Fibroblast of the conjunctiva (primary cell): ENCODE results near the gene VGF.

Source experiments
- DNase-seq: peaks from one replicate; pipeline ENCODE4 v3.0.0-alpha.2; 2010; ENCODE audit warnings: low read depth

The VGF gene

GRCh38 chr7:101165958-101166647 is 734 bp upstream of the VGF start:
- no peak for DNase-seq

DNA sequence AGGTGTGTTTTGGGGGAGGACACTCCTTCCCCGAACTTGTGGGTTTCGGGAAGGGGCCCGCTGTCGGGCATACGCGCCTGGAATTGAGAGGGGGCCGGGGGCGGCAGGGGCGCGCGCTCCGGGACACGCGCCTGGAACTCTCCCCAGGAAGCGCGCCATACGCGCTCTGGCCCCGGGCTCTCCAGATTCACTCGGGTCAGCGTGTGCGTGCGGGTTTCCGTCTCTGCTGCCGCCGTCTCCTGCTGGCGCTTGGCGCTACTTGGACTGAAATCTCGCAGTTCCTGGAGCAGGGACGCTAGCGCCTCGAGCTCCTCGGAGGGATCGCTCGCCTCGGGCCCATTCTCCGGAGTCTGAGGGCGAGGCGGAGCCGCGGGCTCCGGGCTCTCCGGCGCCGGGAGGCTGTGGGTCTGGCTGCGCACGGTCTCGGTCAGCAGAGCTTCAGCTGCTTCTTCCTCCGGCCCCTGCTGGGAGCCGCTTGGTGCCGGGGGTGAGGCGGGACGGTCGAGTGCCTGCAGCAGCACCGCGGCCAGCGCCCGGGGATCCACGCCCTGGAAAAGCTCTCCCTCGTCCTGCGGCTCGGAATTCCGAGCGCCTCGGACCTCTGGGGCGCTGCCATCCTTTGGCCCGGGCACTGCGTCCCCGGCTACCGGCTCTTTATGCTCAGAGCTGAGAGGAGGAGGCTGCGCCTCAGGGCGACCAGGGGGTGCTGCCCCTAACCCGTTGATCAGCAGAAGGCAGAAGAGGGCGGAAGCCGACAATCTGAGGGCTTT is 1.1 kb downstream of the VGF start:
- DNase-seq, result no peak

GRCh38 chr7:101163279-101164070 is 1.9 kb downstream of the VGF start:
- no peak for DNase-seq

GRCh38 chr7:101162551-101163278 is 2.7 kb downstream of the VGF start:
- DNase-seq, result no peak

GRCh38 chr7:101161692-101162471 is 3.5 kb downstream of the VGF start:
- no peak for DNase-seq

DNA sequence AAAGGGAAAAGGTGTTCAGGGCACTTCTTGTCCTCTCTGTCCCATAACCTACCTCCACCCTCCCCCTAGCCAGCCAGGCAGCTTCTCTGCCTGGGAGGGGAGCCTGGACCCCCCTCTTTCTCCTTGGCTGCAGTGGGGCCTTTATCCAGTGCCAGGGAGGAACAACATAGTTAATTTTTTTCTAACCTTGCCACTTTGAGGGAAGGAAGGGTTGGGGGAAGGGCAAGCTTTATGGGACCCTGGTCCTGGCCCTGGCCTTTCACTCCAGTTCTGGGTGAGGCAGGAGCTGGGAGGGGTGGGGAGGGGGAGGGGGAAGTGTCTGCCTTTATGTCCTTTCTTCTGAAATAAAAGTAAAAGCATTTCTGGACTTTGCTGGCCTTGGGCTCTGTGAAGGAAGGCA is 4.5 kb downstream of the VGF start:
- no peak for DNase-seq

GRCh38 chr7:101159696-101160674 is 5.4 kb downstream of the VGF start:
- no peak for DNase-seq

- no peak for DNase-seq
These were observed 8.3 kb downstream of the VGF start for GRCh38 chr7:101156866-101157589.

- no peak for DNase-seq
These were observed 9.1 kb downstream of the VGF start for GRCh38 chr7:101156277-101156676.

GRCh38 chr7:101155303-101155702 is 10.1 kb downstream of the VGF start:
- no peak for DNase-seq

- DNase-seq, result no peak
These were observed 10.7 kb downstream of the VGF start for GRCh38 chr7:101154693-101155102.

GRCh38 chr7:101153969-101154692 is 11.2 kb downstream of the VGF start, which contains the start of gene AP1S1:
AP1S1 (plus strand) TSS chr7:101154476; CDS start chr7:101154515, 39 bp downstream.
- DNase-seq, result peak; percentile 87

- DNase-seq, result no peak
These were observed 13.3 kb downstream of the VGF start for GRCh38 chr7:101151908-101152651.

GRCh38 chr7:101140746-101141382 is 24.5 kb downstream of the VGF start:
- no peak for DNase-seq

- DNase-seq, result no peak
These were observed 25.1 kb downstream of the VGF start for GRCh38 chr7:101140339-101140699.

DNA sequence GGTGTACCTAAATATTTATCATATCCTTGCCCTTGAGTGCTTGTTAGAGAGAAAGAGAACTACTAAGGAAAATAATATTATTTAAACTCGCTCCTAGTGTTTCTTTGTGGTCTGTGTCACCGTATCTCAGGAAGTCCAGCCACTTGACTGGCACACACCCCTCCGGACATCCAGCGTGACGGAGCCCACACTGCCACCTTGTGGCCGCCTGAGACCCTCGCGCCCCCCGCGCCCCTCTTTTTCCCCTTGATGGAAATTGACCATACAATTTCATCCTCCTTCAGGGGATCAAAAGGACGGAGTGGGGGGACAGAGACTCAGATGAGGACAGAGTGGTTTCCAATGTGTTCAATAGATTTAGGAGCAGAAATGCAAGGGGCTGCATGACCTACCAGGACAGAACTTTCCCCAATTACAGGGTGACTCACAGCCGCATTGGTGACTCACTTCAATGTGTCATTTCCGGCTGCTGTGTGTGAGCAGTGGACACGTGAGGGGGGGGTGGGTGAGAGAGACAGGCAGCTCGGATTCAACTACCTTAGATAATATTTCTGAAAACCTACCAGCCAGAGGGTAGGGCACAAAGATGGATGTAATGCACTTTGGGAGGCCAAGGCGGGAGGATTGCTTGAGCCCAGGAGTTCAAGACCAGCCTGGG is 27.0 kb downstream of the VGF start:
- peak; percentile 94 for DNase-seq

DNA sequence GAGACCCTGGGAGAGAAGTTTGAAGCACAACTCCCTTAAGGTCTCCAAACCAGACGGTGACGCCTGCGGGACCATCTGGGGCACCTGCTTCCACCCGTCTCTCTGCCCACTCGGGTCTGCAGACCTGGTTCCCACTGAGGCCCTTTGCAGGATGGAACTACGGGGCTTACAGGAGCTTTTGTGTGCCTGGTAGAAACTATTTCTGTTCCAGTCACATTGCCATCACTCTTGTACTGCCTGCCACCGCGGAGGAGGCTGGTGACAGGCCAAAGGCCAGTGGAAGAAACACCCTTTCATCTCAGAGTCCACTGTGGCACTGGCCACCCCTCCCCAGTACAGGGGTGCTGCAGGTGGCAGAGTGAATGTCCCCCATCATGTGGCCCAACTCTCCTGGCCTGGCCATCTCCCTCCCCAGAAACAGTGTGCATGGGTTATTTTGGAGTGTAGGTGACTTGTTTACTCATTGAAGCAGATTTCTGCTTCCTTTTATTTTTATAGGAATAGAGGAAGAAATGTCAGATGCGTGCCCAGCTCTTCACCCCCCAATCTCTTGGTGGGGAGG is 27.6 kb downstream of the VGF start:
- DNase-seq, result no peak
